HepG2 (cell line): ENCODE data around the gene ALDOA. TPM values are rescaled to one million over a fixed set of nuclear protein-coding genes. Genes with fewer than 3 reads are reported as not detected.
A peak's percentile ranks its signal among the peaks of the same experiment; 100 is the strongest.

Experiments
- CBFB ChIP-seq: sonication (generic); formaldehyde crosslinking; IDR thresholded peaks from 2 replicates; pipeline ENCODE4 v1.4.0; 2020; ENCODE audit warnings: missing genetic modification reagents
- DNMT3B ChIP-seq: conservative IDR thresholded peaks from 2 replicates; pipeline ENCODE4 v1.6.1; 2016; ENCODE audit warnings: missing biosample characterization, control low read depth
- FOSL1 ChIP-seq: sonication (generic); formaldehyde crosslinking; IDR thresholded peaks from 2 replicates; pipeline ENCODE4 v1.9.0; 2021; ENCODE audit warnings: missing genetic modification reagents, borderline replicate concordance
- GATAD1 ChIP-seq: IDR thresholded peaks from 2 replicates; pipeline ENCODE4 v1.6.1; 2016; ENCODE audit warnings: missing genetic modification reagents, missing compliant biosample characterization
- HMG20B ChIP-seq: conservative IDR thresholded peaks from 2 replicates; pipeline ENCODE4 v1.6.1; 2016; ENCODE audit warnings: missing genetic modification reagents, missing compliant biosample characterization
- HMGA1 ChIP-seq: sonication (generic); formaldehyde crosslinking; conservative IDR thresholded peaks from 2 replicates; pipeline ENCODE4 v1.4.0; 2020; ENCODE audit warnings: missing genetic modification reagents
- MYC ChIP-seq: sonication (generic); formaldehyde crosslinking; IDR thresholded peaks from 2 replicates; pipeline ENCODE4 v1.9.0; 2021; ENCODE audit warnings: missing genetic modification reagents, borderline replicate concordance
- NFE2L2 ChIP-seq: fragments of 150-350 bp; IDR thresholded peaks from 2 replicates; pipeline ENCODE4 v1.6.1; 2014; ENCODE audit warnings: low read length
- NR1H2 ChIP-seq: sonication (generic); formaldehyde crosslinking; IDR thresholded peaks from 2 replicates; pipeline ENCODE4 v1.8.1; 2022; ENCODE audit warnings: low read depth, missing genetic modification reagents, borderline replicate concordance
- NR2C2 ChIP-seq: sonication (generic); formaldehyde crosslinking; IDR thresholded peaks from 2 replicates; pipeline ENCODE4 v1.4.0; 2020; ENCODE audit warnings: missing genetic modification reagents, mild to moderate bottlenecking, moderate library complexity, borderline replicate concordance
- NR3C1 ChIP-seq: sonication (generic); formaldehyde crosslinking; IDR thresholded peaks from 2 replicates; pipeline ENCODE4 v1.4.0; 2020; ENCODE audit warnings: missing genetic modification reagents
- PRPF4 ChIP-seq: fragments of 200-400 bp; formaldehyde crosslinking; IDR thresholded peaks from 2 replicates; pipeline ENCODE4 v1.6.1; 2016; ENCODE audit warnings: low read length, low read depth; ENCODE audit not compliant: poor library complexity, severe bottlenecking
- REXO4 ChIP-seq: sonication (generic); formaldehyde crosslinking; IDR thresholded peaks from 2 replicates; pipeline ENCODE4 v1.8.0; 2022; ENCODE audit warnings: missing genetic modification reagents, mild to moderate bottlenecking, borderline replicate concordance
- STAT5B ChIP-seq: sonication (generic); formaldehyde crosslinking; IDR thresholded peaks from 2 replicates; pipeline ENCODE4 v1.4.0; 2020; ENCODE audit warnings: missing genetic modification reagents
- ZNF552 ChIP-seq: sonication (generic); formaldehyde crosslinking; IDR thresholded peaks from 2 replicates; pipeline ENCODE4 v1.9.0; 2022; ENCODE audit warnings: missing genetic modification reagents, mild to moderate bottlenecking, borderline replicate concordance
- ZNF720 ChIP-seq: sonication (generic); formaldehyde crosslinking; IDR thresholded peaks from 2 replicates; pipeline ENCODE4 v1.4.0; 2020; ENCODE audit warnings: missing genetic modification reagents
- polyA plus RNA-seq, 8 experiments: library from polyadenylated mRNA; depleted of rRNA in 3 of 8; stranded (reverse) in 7 of 8; unstranded in 1 of 8; fragments of >200 nt; fragmentation: Illumina TruSeq in 4 of 8; extraction: Trizol in 4 of 8; gene quantifications; 2 replicates each; pipeline versions ENCODE4 v1.2.1 to v1.2.3, GENCODE V29; 2011 to 2016; ENCODE audit warnings: low read depth in 4 of 8, missing spikeins in 1 of 8, mixed read lengths in 1 of 8; ENCODE audit not compliant: insufficient read depth in 1 of 8
- total RNA-seq, 5 experiments: library from RNA; depleted of rRNA; stranded (reverse); fragments of >200 nt; fragmentation: Illumina TruSeq; extraction: Trizol; gene quantifications; 2 replicates each; pipeline ENCODE4 v1.2.3, GENCODE V29; 2016; ENCODE audit warnings: low read depth in 1 of 5
- TF ChIP-seq, protein P1 (sequence below): sonication (generic); formaldehyde crosslinking; IDR thresholded peaks from 2 replicates; pipeline ENCODE4 v1.5.1; 2020; ENCODE audit warnings: mild to moderate bottlenecking, missing genetic modification reagents, moderate library complexity
- TF ChIP-seq, protein P2 (sequence below): sonication (generic); formaldehyde crosslinking; conservative IDR thresholded peaks from 2 replicates; pipeline ENCODE4 v1.4.0; 2020; ENCODE audit warnings: missing genetic modification reagents
- TF ChIP-seq, protein P3 (sequence below): sonication (generic); formaldehyde crosslinking; IDR thresholded peaks from 2 replicates; pipeline ENCODE4 v1.4.0; 2020; ENCODE audit warnings: low read depth, mild to moderate bottlenecking, missing genetic modification reagents
- TF ChIP-seq, protein P4 (sequence below): sonication (generic); formaldehyde crosslinking; IDR thresholded peaks from 2 replicates; pipeline ENCODE4 v1.4.0; 2020; ENCODE audit warnings: missing genetic modification reagents
- TF ChIP-seq, protein P5 (sequence below): sonication (generic); formaldehyde crosslinking; IDR thresholded peaks from 2 replicates; pipeline ENCODE4 v1.9.0; 2022; ENCODE audit warnings: low read depth, missing genetic modification reagents

The ALDOA gene
- total and polyA plus RNA-seq, 2 of the 13 experiments (the other 11 are each of a cell fraction or from before 2014, with no cell fraction given) = 925 to 1,884 TPM

DNA sequence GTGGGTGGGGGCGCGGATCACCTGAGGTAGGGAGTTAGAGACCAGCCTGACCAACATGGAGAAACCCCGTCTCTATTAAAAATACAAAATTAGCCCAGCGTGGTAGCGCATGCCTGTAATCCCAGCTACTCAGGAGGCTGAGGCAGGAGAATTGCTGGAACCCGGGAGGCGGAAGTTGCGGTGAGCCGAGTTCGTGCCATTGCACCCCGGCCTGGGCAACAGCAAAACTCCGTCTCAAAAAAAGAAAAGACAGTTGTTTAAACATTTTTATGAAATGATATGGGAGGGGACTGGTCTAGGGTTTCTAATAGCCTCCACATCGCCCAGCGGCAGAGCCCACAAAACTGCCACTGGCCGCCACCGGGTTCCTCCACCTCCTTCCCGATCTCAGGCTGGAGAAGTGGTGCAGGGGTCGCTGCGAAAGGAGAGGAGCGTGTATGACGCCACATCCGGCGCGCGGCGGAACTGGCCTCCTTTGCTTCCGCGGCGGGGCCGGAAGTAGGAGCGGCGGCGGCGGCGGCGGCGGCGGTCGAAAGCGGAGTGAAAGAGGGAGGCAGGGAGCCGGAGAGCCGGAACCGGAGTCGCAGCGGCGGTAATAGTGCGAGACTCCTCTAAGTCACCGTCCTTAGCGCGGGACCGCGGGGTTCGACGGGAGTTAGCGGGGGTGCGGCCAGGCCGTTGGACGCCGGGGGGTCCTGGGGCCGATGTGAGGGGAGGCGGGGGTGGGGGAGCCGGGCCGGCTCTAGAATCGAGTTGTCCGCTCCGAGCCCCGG, 10.1 kb downstream of the ALDOA start, which contains the start of gene PPP4C (continued):
- TF ChIP-seq HMG20B (CRISPR knock-in tag) (no peak), STAT5B (CRISPR knock-in tag) (no peak), MYC (CRISPR knock-in tag) (peak; percentile 35; the same call in 1 of the 2 replicates), FOSL1 (CRISPR knock-in tag) (no peak), ZNF552 (CRISPR knock-in tag) (peak; percentile 78; the same call in 1 of the 2 replicates), NR3C1 (CRISPR knock-in tag) (no peak), NFE2L2 (no peak), HMGA1 (CRISPR knock-in tag) (no peak), REXO4 (CRISPR knock-in tag) (no peak), NR2C2 (CRISPR knock-in tag) (peak; percentile 78), PRPF4 (no peak), ZNF720 (no peak), CBFB (CRISPR knock-in tag) (0 out of 2 replicates have a peak, but pooled peaks have one; percentile 24), NR1H2 (CRISPR knock-in tag) (no peak), DNMT3B (CRISPR knock-in tag) (peak; percentile 50; the same call in 1 of the 2 replicates), GATAD1 (CRISPR knock-in tag) (peak; percentile 96)
- TF ChIP-seq, protein P1, sequence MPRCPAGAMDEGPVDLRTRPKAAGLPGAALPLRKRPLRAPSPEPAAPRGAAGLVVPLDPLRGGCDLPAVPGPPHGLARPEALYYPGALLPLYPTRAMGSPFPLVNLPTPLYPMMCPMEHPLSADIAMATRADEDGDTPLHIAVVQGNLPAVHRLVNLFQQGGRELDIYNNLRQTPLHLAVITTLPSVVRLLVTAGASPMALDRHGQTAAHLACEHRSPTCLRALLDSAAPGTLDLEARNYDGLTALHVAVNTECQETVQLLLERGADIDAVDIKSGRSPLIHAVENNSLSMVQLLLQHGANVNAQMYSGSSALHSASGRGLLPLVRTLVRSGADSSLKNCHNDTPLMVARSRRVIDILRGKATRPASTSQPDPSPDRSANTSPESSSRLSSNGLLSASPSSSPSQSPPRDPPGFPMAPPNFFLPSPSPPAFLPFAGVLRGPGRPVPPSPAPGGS (CRISPR knock-in tag) = peak; percentile 52; the same call in 1 of the 2 replicates
- TF ChIP-seq, protein P2, sequence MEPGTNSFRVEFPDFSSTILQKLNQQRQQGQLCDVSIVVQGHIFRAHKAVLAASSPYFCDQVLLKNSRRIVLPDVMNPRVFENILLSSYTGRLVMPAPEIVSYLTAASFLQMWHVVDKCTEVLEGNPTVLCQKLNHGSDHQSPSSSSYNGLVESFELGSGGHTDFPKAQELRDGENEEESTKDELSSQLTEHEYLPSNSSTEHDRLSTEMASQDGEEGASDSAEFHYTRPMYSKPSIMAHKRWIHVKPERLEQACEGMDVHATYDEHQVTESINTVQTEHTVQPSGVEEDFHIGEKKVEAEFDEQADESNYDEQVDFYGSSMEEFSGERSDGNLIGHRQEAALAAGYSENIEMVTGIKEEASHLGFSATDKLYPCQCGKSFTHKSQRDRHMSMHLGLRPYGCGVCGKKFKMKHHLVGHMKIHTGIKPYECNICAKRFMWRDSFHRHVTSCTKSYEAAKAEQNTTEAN (CRISPR knock-in tag) = no peak; the same call in 1 of the 2 replicates
- TF ChIP-seq, protein P3, sequence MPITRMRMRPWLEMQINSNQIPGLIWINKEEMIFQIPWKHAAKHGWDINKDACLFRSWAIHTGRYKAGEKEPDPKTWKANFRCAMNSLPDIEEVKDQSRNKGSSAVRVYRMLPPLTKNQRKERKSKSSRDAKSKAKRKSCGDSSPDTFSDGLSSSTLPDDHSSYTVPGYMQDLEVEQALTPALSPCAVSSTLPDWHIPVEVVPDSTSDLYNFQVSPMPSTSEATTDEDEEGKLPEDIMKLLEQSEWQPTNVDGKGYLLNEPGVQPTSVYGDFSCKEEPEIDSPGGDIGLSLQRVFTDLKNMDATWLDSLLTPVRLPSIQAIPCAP (CRISPR knock-in tag) = no peak
- TF ChIP-seq, protein P4, sequence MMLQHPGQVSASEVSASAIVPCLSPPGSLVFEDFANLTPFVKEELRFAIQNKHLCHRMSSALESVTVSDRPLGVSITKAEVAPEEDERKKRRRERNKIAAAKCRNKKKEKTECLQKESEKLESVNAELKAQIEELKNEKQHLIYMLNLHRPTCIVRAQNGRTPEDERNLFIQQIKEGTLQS (CRISPR knock-in tag) = peak; percentile 60; the same call in 1 of the 2 replicates
- TF ChIP-seq, protein P5, sequence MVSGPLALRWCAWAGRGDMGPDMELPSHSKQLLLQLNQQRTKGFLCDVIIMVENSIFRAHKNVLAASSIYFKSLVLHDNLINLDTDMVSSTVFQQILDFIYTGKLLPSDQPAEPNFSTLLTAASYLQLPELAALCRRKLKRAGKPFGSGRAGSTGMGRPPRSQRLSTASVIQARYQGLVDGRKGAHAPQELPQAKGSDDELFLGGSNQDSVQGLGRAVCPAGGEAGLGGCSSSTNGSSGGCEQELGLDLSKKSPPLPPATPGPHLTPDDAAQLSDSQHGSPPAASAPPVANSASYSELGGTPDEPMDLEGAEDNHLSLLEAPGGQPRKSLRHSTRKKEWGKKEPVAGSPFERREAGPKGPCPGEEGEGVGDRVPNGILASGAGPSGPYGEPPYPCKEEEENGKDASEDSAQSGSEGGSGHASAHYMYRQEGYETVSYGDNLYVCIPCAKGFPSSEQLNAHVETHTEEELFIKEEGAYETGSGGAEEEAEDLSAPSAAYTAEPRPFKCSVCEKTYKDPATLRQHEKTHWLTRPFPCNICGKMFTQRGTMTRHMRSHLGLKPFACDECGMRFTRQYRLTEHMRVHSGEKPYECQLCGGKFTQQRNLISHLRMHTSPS (CRISPR knock-in tag) = no peak
